ENCODE measurements around the gene SEMA4C.

The SEMA4C gene

DNA sequence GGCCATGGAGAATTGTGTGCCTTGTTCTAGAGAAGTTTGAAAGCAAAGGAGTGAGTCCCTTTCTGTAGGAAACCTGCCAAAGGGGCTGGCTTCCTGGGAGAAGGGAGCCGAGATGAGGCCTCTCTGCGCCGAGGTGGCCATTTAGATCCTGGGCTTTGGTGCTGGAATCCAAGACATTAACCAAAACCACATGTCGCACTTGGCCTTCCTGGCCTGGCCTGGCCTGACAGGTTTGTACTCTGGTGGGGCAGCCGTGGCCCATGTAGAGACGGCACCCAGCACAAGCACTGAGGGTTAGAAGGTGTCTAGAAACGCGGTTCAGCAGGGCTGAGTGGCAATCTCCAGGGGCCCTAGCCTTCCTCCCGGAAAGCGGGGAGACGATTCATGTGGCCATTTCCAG is 46.7 kb downstream of the SEMA4C start:
- in situ Hi-C loops (cut with HindIII; ENCODE audit: low pct_ligation_motif_present, low sequenced_read_pairs): no loop called here
- Histone ChIP-seq H3K36me3 (replicated peaks) (no peaks in the 10 kb centered on the region), H3K4me3 (ENCODE audit: low read depth, low read length) (no peak overlapping the region), H3K27ac (no peak overlapping the region), H3K27me3 (replicated peaks) (no peaks in the 10 kb centered on the region)
- no peak for DNase-seq
- TF ChIP-seq, protein P1, sequence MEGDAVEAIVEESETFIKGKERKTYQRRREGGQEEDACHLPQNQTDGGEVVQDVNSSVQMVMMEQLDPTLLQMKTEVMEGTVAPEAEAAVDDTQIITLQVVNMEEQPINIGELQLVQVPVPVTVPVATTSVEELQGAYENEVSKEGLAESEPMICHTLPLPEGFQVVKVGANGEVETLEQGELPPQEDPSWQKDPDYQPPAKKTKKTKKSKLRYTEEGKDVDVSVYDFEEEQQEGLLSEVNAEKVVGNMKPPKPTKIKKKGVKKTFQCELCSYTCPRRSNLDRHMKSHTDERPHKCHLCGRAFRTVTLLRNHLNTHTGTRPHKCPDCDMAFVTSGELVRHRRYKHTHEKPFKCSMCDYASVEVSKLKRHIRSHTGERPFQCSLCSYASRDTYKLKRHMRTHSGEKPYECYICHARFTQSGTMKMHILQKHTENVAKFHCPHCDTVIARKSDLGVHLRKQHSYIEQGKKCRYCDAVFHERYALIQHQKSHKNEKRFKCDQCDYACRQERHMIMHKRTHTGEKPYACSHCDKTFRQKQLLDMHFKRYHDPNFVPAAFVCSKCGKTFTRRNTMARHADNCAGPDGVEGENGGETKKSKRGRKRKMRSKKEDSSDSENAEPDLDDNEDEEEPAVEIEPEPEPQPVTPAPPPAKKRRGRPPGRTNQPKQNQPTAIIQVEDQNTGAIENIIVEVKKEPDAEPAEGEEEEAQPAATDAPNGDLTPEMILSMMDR (IDR thresholded peaks at IDR 0.05; ENCODE audit: low read depth, low read length, missing control alignments): no peak

DNA sequence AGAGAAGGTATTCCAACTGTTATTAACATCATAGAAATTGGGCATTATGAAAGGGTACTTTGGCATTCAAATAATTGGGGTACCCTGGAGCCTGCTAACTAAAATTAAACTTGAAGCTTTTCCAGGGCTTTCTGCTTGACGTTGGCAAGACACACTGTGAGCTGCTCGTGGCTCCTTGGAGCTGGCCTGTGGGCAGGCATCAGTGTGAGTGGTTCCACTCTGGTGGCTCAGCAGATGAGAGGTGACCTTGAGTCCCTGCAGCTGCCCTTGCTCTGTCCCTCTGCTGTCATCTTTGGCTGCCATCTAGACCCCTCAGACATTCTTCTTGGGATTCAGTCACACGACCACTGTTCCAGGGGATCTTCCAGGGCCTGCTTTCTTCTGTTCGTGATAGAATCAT is 47.1 kb downstream of the SEMA4C start:
- in situ Hi-C loops (cut with HindIII; ENCODE audit: low pct_ligation_motif_present, low sequenced_read_pairs): no loop called here
- no peak for DNase-seq

DNA sequence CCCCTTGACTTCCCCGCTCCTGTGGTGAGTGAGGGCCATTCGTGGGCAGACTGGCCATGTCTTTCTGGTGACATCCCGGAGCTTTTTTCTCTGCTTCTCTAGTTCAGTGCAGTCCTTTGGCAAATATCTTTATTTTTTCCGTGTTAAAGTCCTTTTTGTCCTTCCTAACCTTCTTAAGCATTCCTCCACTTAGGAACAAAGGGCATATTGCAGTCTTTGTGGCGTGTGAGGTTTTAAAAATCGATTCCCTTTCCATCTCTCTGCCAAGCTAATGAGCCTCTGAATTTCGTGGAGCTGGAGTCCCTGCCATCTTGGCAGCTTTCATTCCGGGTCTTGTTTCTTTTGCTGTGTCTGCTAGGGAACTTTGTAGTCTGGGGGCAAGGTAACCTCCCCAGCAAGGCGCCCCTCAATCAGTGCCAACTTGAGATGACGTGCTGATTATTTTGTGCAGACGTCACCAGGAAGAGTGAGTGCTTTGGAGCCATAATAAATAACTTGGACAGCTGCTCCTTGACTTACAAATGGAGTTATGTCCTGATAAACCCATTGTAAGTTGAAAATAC is 48.7 kb downstream of the SEMA4C start:
- Histone ChIP-seq H3K27ac (no peak overlapping the region), H3K4me3 (ENCODE audit: low read depth, low read length) (no peak overlapping the region), H3K27me3 (replicated peaks) (no peaks in the 10 kb centered on the region), H3K36me3 (replicated peaks) (no peaks in the 10 kb centered on the region)
- in situ Hi-C loops (cut with HindIII; ENCODE audit: low pct_ligation_motif_present, low sequenced_read_pairs): no loop called here
- TF ChIP-seq, protein P1 (IDR thresholded peaks at IDR 0.05; ENCODE audit: low read depth, low read length, missing control alignments): no peak
- DNase-seq: no peak

More for the DNA sequence above, 47.1 kb downstream of the SEMA4C start:
- Histone ChIP-seq H3K27me3 (replicated peaks) (no peaks in the 10 kb centered on the region), H3K4me3 (ENCODE audit: low read depth, low read length) (no peak overlapping the region), H3K27ac (no peak overlapping the region), H3K36me3 (replicated peaks) (no peaks in the 10 kb centered on the region)
- TF ChIP-seq, protein P1 (IDR thresholded peaks at IDR 0.05; ENCODE audit: low read depth, low read length, missing control alignments): no peak

DNA sequence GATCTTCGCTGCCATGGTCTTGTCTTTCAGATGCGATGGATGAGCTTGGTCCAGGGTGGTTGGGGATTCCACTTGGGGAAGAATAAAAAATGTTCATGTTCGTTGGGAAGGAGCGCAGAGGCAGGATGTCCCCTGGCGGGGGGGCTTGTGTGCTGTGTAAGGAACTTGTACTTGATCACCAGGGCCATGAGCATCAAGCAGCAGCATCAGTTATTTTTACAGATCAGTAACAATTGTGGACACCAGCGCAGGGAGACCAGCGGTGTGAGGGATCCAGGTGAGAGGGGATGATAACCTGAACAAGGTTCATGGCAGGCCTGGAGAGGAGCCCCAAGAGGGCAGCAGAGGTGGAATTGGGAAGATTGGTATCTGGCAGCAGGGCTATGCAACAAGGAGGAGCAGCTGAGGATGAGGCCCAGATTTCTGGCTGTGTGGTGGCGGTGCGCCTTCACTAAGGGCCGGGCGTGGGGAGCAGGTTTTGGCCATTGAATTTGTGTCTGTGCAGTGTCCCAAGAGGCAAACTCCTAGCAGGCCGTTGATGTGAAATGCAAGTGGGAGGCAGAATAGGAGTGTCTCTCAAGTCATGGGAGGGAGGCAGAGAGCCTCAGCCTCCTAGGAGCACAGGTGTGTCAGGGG is 49.9 kb downstream of the SEMA4C start:
- DNase-seq: no peak
- no peaks in the 10 kb centered on the region for H3K36me3 ChIP-seq (replicated peaks)
- H3K4me3 ChIP-seq (ENCODE audit: low read depth, low read length): no peak overlapping the region
- no peak overlapping the region for H3K27ac ChIP-seq
- TF ChIP-seq, protein P1 (IDR thresholded peaks at IDR 0.05; ENCODE audit: low read depth, low read length, missing control alignments): no peak
- in situ Hi-C loops (cut with HindIII; ENCODE audit: low pct_ligation_motif_present, low sequenced_read_pairs): no loop called here
- no peaks in the 10 kb centered on the region for H3K27me3 ChIP-seq (replicated peaks)

GRCh38 chr2:96819128-96819875 is 50.6 kb downstream of the SEMA4C start:
- Histone ChIP-seq H3K4me3 (ENCODE audit: low read depth, low read length) (no peak overlapping the region), H3K36me3 (replicated peaks) (no peaks in the 10 kb centered on the region), H3K27me3 (replicated peaks) (no peaks in the 10 kb centered on the region), H3K27ac (no peak overlapping the region)
- no peak for DNase-seq
- in situ Hi-C loops (cut with HindIII; ENCODE audit: low pct_ligation_motif_present, low sequenced_read_pairs): no loop called here
- TF ChIP-seq, protein P1 (IDR thresholded peaks at IDR 0.05; ENCODE audit: low read depth, low read length, missing control alignments): no peak
